Pons (tissue), 1 donor: ENCODE data around the gene MPL.

Experiments used
- DNase-seq: peaks from one replicate; pipeline ENCODE4 v3.0.0-alpha.2; 2016; ENCODE audit warnings: low spot score

The MPL gene

GRCh38 chr1:43306688-43307457 is 30.7 kb upstream of the MPL start:
- DNase-seq = no peak

GRCh38 chr1:43307458-43308158 is 30.0 kb upstream of the MPL start:
- DNase-seq = no peak

DNA sequence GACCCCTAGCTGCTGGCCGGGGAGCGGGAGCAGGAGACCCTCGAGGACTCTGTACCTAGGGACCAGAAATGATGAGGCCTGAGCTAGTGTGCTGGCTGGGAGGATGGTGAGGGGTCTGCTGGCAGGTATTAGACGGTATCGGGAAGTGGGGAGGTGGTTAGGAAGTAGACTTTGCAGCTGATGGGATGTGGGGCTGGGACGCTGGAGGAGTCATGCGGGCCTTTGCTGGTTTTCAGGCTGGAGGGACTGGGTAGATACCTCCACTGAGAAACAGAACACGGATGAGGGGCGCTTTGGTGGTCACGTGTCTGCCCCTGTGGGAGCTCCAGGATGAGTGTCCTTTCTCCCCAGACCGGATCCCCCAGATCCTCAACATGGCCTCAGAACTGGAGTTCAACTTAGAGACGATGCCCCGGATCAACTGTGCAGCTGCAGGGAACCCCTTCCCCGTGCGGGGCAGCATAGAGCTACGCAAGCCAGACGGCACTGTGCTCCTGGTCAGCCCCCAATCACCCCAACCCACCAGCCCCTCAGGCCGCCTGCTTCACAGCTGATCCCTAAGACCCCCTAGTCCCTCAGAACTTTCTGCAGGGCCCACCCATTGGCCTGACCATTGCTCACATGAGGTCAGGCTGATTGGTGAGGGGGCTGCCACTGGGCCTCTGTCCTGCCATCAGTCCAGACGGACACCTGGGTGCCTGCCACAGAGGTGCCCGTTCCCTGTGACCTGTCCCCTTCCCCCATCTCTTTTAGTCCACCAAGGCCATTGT is 28.8 kb upstream of the MPL start:
- DNase-seq = no peak

GRCh38 chr1:43309405-43310025 is 28.1 kb upstream of the MPL start:
- DNase-seq = no peak

GRCh38 chr1:43311521-43311920 is 26.1 kb upstream of the MPL start:
- DNase-seq = no peak

- no peak for DNase-seq
These were observed 25.4 kb upstream of the MPL start for GRCh38 chr1:43312212-43312623.

DNA sequence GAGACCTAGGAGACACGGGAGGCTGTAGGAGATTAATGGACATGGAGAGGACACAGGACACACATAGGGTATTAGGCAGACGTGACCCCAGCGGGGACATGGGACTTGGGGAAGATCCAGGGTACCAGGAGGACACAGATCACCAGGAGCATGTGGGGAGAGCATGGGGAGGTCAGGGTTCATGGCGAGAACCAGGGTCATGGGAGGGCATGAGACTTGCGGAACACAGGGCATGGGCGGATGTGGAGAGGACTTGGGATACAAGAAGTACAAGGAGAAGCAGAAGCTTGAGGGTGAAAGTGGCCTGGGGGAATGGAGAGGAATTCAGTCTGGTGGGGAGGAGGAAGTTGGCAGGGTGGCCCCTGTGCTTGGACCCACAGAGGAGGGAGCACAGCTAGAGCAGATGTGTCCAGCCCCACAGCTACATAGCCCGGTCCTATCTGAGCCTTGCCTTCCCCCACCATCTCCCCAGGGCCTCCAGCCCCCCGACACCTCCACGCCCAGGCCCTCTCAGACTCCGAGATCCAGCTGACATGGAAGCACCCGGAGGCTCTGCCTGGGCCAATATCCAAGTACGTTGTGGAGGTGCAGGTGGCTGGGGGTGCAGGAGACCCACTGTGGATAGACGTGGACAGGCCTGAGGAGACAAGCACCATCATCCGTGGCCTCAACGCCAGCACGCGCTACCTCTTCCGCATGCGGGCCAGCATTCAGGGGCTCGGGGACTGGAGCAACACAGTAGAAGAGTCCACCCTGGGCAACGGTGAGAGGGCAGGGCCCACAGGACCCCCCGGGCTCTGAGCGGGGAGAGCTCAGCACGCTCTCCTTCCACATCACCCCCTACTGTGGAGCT is 24.7 kb upstream of the MPL start:
- no peak for DNase-seq

GRCh38 chr1:43313771-43314170 is 23.8 kb upstream of the MPL start:
- DNase-seq = no peak

DNA sequence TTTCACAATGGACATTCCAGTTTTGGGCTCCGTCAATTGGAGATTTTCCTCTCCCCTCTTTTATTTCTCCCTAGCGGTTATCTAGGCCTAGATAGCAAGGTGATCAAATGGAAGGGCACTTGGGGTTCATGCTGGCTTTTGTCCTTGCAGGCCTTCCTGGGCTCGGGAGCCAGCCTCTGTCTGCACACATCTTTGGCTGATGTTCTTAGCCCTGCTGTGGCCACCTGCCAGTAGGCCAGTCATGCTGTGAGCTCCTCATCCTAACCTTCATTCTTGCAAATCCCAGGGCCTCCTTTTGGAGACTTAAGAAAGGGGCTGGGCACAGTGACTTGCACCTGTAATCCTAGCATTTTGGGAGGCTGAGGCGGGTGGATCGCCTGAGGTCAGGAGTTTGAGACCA is 23.4 kb upstream of the MPL start:
- no peak for DNase-seq

- peak; percentile 87 for DNase-seq
These were observed 22.1 kb upstream of the MPL start for GRCh38 chr1:43315481-43315880.

- DNase-seq = no peak
These were observed 21.5 kb upstream of the MPL start for GRCh38 chr1:43315963-43316737.

- no peak for DNase-seq
These were observed 20.7 kb upstream of the MPL start for GRCh38 chr1:43316738-43317520.

DNA sequence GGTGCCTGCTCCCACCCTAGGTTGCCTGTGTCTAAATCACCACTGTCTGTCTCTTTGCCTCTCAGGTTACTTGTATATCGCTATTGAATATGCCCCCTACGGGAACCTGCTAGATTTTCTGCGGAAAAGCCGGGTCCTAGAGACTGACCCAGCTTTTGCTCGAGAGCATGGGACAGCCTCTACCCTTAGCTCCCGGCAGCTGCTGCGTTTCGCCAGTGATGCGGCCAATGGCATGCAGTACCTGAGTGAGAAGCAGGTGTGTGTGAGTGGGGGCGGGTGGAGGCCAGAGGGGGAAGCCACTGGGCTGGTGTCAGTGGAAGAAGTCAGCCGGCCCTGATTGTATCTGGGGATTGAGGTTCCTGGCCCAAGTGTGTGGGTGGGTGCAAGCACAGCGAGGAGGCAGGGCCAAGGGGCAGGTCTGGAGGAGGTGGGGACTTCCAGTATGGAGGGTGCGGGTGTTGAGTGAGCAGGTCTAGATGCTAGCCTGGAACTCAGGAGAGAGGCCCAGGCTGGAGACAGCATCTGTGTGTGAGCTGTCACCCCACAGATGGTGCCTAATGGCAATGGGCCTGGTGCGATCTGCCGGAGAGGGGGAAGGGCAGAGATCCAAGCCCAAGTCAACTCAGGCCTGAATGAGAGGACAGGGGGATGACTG is 19.7 kb upstream of the MPL start:
- DNase-seq = peak; percentile 82

- no peak for DNase-seq
These were observed 18.8 kb upstream of the MPL start for GRCh38 chr1:43318831-43319230.

GRCh38 chr1:43319288-43319687 is 18.3 kb upstream of the MPL start:
- DNase-seq = no peak

DNA sequence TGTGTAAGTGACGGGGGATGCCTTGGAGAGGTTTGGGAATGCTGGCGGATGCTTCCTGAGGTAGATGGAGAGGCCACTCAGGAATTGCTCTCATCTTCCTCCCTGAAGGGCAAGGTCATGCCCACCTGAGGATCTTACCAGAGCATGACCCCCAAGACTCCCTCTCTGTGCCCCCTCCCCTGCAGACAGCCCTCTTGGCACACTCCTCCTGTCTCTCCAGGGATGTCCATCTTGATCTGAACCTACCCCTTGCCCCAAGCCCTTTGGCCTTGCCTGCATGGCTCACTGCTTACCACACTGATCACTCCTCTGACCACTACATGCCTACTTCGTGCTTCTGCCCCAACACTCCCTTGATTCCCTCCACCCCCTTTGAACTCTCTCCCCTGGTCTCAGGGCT is 17.9 kb upstream of the MPL start:
- no peak for DNase-seq

DNA sequence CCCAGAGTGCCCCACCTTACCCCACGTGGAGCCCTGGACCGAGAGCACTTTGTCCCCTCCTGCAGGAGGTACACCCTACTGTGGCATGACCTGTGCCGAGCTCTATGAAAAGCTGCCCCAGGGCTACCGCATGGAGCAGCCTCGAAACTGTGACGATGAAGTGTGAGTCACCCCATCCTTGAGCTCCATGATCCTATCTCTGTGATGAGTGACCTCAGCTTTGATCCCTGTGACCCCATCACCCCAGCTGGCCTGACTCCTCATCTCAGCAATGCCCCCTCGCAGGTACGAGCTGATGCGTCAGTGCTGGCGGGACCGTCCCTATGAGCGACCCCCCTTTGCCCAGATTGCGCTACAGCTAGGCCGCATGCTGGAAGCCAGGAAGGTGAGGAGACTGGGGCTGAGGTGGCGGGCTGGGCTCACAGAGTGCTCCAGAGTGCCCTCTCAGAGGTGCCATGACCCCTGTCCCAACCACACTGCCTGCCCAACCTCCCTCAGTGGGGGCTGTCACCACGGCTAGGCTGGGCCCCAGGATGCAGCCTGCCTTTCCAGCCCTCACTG is 16.2 kb upstream of the MPL start:
- no peak for DNase-seq

- DNase-seq = no peak
These were observed 15.1 kb upstream of the MPL start for GRCh38 chr1:43322506-43322905.

DNA sequence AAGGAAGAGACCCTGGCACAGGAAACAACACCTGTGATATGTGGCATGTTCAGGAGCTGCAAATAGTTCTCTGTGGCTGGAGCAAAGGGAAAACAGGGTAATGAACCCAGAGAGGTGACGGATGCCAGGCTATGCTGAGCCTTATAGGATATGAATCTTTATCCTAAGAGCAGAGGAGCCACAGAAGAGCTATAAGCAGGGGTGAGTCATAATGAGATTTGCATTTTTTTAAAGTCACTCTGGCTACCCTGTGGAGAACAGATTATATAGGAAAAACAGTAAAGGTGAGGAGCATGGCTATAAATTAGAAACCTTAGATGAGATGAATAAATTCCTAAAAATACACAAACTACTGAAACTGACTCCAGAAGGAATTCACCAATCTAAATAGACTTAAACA is 12.8 kb upstream of the MPL start:
- no peak for DNase-seq
